Endothelial cell of umbilical vein (primary cell): Measurements from ENCODE around the gene BCAS3. TPM values are rescaled to one million over a fixed set of nuclear protein-coding genes. Genes with fewer than 3 reads are reported as not detected.

ENCODE experiments used
- BruUV-seq: library from RNA; stranded (reverse); fragments of 400-500 nt; replicated peaks from 2 replicates; lab custom pipeline; 2021; lab: Mats Ljungman, UMichigan
- CTCF ChIA-PET: fragments of 300-600, 350-600 bp; sonication (Branson Sonifier 250); formaldehyde crosslinking; loops from one replicate; lab custom pipeline; 2021; ENCODE audit warnings: antibody characterized with exemption, inconsistent platforms; lab: Charles Lee
- POLR2A ChIA-PET: fragments of 300-600, 350-600 bp; sonication (Branson Sonifier 250); formaldehyde crosslinking; loops from one replicate; lab custom pipeline; 2021; ENCODE audit warnings: antibody characterized with exemption, inconsistent platforms; lab: Charles Lee
- DNase-seq: peaks from one replicate; pipeline ENCODE4 v3.0.0-alpha.2; 2011; ENCODE audit warnings: low read depth, low spot score
- FAIRE-seq: peaks from 2 replicates; lab custom pipeline; 2011; peaks lifted over from hg19 to GRCh38; lab: Jason Lieb, UNC
- H2AFZ ChIP-seq: 2 replicates; pipeline ENCODE4 v1.6.0; 2012; ENCODE audit warnings: low read depth, low read length, control low read depth, inconsistent platforms
- H3K27ac ChIP-seq: 2 replicates; pipeline ENCODE4 v1.5.1; 2011; ENCODE audit warnings: low read depth, mild to moderate bottlenecking, control low read depth, low read length, moderate library complexity; ENCODE audit not compliant: insufficient read depth
- H3K27me3 ChIP-seq, 2 experiments: 2 replicates each; pipeline versions ENCODE4 v1.6.0 to v1.6.1; 2011; ENCODE audit warnings: low read length in 2 of 2, mixed read lengths in 1 of 2; ENCODE audit not compliant: control insufficient read depth in 2 of 2, insufficient read depth in 2 of 2
- H3K36me3 ChIP-seq, 2 experiments: 2 replicates in 1 of 2; 3 replicates in 1 of 2; pipeline ENCODE4 v1.5.1; 2011; ENCODE audit warnings: low read length in 2 of 2, mild to moderate bottlenecking in 1 of 2, moderate library complexity in 1 of 2; ENCODE audit not compliant: control insufficient read depth in 2 of 2, insufficient read depth in 2 of 2; ENCODE audit errors: extremely low read depth in 1 of 2
- H3K4me1 ChIP-seq: 3 replicates; pipeline ENCODE4 v1.5.1; 2011; ENCODE audit warnings: mild to moderate bottlenecking, low read length; ENCODE audit not compliant: control insufficient read depth, insufficient read depth; ENCODE audit errors: extremely low read depth
- H3K4me2 ChIP-seq: 2 replicates; pipeline ENCODE4 v1.6.1; 2011; ENCODE audit warnings: low read length, control low read depth, mixed read lengths; ENCODE audit not compliant: insufficient read depth
- H3K4me3 ChIP-seq, 3 experiments: fragments of 200-600 bp in 1 of 3; sonication (generic), shearing (Covaris generic) in 1 of 3; replicated peaks in 1 of 3; 2 replicates each; pipeline ENCODE4 v1.5.1; 2011 to 2016; ENCODE audit warnings: control low read depth in 3 of 3, low read length in 3 of 3, mild to moderate bottlenecking in 2 of 3, inconsistent platforms in 1 of 3, low read depth in 1 of 3, moderate library complexity in 1 of 3; ENCODE audit not compliant: insufficient read depth in 1 of 3
- H3K79me2 ChIP-seq: 2 replicates; pipeline ENCODE4 v1.6.0; 2012; ENCODE audit warnings: low read length, inconsistent platforms; ENCODE audit not compliant: control insufficient read depth, insufficient read depth
- H3K9ac ChIP-seq: replicated peaks from 2 replicates; pipeline ENCODE3; 2011; ENCODE audit warnings: low read length, control low read depth; ENCODE audit not compliant: insufficient read depth; ENCODE audit errors: extremely low read depth
- H3K9me1 ChIP-seq: replicated peaks from 3 replicates; pipeline ENCODE4 v1.6.0; 2011; ENCODE audit warnings: mild to moderate bottlenecking, low read length; ENCODE audit not compliant: control insufficient read depth, insufficient read depth; ENCODE audit errors: extremely low read depth
- H3K9me3 ChIP-seq: replicated peaks from 2 replicates; pipeline ENCODE4 v1.5.1; 2012; ENCODE audit warnings: low read length, inconsistent platforms; ENCODE audit not compliant: control insufficient read depth, insufficient read depth
- H4K20me1 ChIP-seq: replicated peaks from 2 replicates; pipeline ENCODE3; 2011; ENCODE audit warnings: mild to moderate bottlenecking, low read length; ENCODE audit not compliant: control insufficient read depth, insufficient read depth; ENCODE audit errors: extremely low read depth
- EZH2 ChIP-seq: IDR thresholded peaks from 2 replicates; pipeline ENCODE4 v1.6.1; 2012; ENCODE audit warnings: borderline replicate concordance, low read depth, mild to moderate bottlenecking, moderate library complexity, low read length, inconsistent platforms; ENCODE audit not compliant: severe bottlenecking
- FOS ChIP-seq: IDR thresholded peaks from 2 replicates; pipeline ENCODE4 v1.6.1; 2011; ENCODE audit warnings: mild to moderate bottlenecking, low read length, moderate library complexity, borderline replicate concordance; ENCODE audit not compliant: insufficient read depth
- GATA2 ChIP-seq: IDR thresholded peaks from 2 replicates; pipeline ENCODE4 v1.7.0; 2011; ENCODE audit warnings: low read depth, mild to moderate bottlenecking, moderate library complexity, mixed read lengths, low read length; ENCODE audit not compliant: insufficient read length, insufficient read depth
- JUN ChIP-seq: IDR thresholded peaks from 2 replicates; pipeline ENCODE4 v1.6.1; 2011; ENCODE audit warnings: borderline replicate concordance, low read depth; ENCODE audit not compliant: insufficient read length, insufficient read depth
- MYC ChIP-seq: IDR thresholded peaks from one replicate; pipeline ENCODE4 v1.6.1; 2011; ENCODE audit warnings: mild to moderate bottlenecking, low read depth, low read length
- POLR2A ChIP-seq: IDR thresholded peaks from 2 replicates; pipeline ENCODE4 v1.6.1; 2012; ENCODE audit warnings: low read depth, mild to moderate bottlenecking, control low read depth, low read length
- POLR2AphosphoS5 ChIP-seq: IDR thresholded peaks from 2 replicates; pipeline ENCODE4 v1.6.1; 2012; ENCODE audit warnings: low read depth, mild to moderate bottlenecking, control low read depth, low read length, moderate library complexity; ENCODE audit not compliant: insufficient read depth
- dilution Hi-C: fragments of 300-500 bp; cut with MboI; formaldehyde crosslinking; loops from one replicate; pipeline ENCODE4 v1.15.0; 2019; ENCODE audit warnings: low sequenced_read_pairs; ENCODE audit not compliant: extremely low pct_ligation_motif_present
- intact Hi-C: fragments of 100-400 bp; cut with micrococcal nuclease; formaldehyde crosslinking; loops from one replicate; pipeline ENCODE4 v1.10.0; 2022
- polyA plus RNA-seq, 4 experiments: library from polyadenylated mRNA; depleted of rRNA in 3 of 4; stranded (reverse) in 3 of 4; unstranded in 1 of 4; fragments of >200 nt; gene quantifications; 2 replicates each; pipeline versions ENCODE4 v1.2.1 to v1.2.3, GENCODE V29; 2011 to 2012; ENCODE audit warnings: missing spikeins in 1 of 4
- total RNA-seq: library from RNA; stranded (reverse); gene quantifications from 2 replicates; pipeline ENCODE4 v1.2.3, GENCODE V29; 2021
- TF ChIP-seq, protein P1 (sequence below): IDR thresholded peaks from 2 replicates; pipeline ENCODE4 v1.6.1; 2011; ENCODE audit not compliant: insufficient read depth, insufficient read length
- TF ChIP-seq, protein P2 (sequence below), 2 donors: IDR thresholded peaks; 1 replicate in 1 of 2; 2 replicates in 1 of 2; pipeline ENCODE4 v1.5.1; 2011; ENCODE audit warnings: low read length in 2 of 2, mild to moderate bottlenecking in 2 of 2, moderate library complexity in 2 of 2, control low read depth in 1 of 2, inconsistent platforms in 1 of 2, low read depth in 1 of 2; ENCODE audit not compliant: insufficient read depth in 1 of 2; ENCODE audit errors: extremely low read depth in 1 of 2

Gene BCAS3
- total and polyA plus RNA-seq, 2 donors (not counting 3 experiments of a cell fraction or from before 2014, with no cell fraction given) = 8.2 to 16.0 TPM

DNA sequence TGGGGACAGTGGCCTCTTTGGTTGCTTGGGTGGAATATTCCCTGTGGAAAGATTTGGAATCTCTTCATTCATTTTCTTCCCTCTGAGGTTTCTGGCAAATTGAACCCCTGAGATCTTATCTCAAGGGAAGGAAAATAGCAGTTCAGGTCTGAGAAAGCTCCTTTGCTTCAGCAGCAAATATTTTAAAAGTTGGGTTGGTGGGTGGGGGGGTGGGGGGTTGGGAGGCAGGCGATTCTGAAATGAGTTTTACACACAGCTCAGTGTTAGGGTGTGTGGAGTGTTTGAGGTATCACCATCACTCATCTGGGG lies 728.8 kb downstream of the BCAS3 start:
- no peaks in the 10 kb centered on the region for H4K20me1 ChIP-seq
- H3K79me2 ChIP-seq = no peaks in the 10 kb centered on the region
- intact Hi-C loops = no loop called here

More for the DNA sequence above, 728.8 kb downstream of the BCAS3 start:
- no peak overlapping the region for H3K4me2 ChIP-seq
- ChIA-PET POLR2A (no interaction called here), CTCF (interaction anchor here (0.8 to 1.5 kb wide), 3 partner anchors 12 to 168 kb away, joined by 3 read pairs; no protein-coding TSS in a partner anchor)
- H3K4me3 ChIP-seq = no peak overlapping the region
- H3K9ac ChIP-seq = no peak overlapping the region
- peaks cover 81 to 92% of the 10 kb centered on the region in 2 experiments for H3K27me3 ChIP-seq
- no peak overlapping the region for H3K27ac ChIP-seq
- TF ChIP-seq MYC (no peak), POLR2A (no peak), FOS (no peak), POLR2AphosphoS5 (no peak), GATA2 (no peak), JUN (no peak), EZH2 (no peak)
- TF ChIP-seq, protein P1, sequence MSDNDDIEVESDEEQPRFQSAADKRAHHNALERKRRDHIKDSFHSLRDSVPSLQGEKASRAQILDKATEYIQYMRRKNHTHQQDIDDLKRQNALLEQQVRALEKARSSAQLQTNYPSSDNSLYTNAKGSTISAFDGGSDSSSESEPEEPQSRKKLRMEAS = no peak
- TF ChIP-seq, protein P2, sequence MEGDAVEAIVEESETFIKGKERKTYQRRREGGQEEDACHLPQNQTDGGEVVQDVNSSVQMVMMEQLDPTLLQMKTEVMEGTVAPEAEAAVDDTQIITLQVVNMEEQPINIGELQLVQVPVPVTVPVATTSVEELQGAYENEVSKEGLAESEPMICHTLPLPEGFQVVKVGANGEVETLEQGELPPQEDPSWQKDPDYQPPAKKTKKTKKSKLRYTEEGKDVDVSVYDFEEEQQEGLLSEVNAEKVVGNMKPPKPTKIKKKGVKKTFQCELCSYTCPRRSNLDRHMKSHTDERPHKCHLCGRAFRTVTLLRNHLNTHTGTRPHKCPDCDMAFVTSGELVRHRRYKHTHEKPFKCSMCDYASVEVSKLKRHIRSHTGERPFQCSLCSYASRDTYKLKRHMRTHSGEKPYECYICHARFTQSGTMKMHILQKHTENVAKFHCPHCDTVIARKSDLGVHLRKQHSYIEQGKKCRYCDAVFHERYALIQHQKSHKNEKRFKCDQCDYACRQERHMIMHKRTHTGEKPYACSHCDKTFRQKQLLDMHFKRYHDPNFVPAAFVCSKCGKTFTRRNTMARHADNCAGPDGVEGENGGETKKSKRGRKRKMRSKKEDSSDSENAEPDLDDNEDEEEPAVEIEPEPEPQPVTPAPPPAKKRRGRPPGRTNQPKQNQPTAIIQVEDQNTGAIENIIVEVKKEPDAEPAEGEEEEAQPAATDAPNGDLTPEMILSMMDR (IDR thresholded peaks at IDR 0.05; ENCODE audit: extremely low read depth in 1 of 2, insufficient read depth in 1 of 2, low read depth in 1 of 2, low read length in 2 of 2) = no peak
- dilution Hi-C loops = no loop called here
- no peaks in the 10 kb centered on the region for H3K9me3 ChIP-seq
- BruUV-seq = no TSS peak
- H3K9me1 ChIP-seq = no peaks in the 10 kb centered on the region
- FAIRE-seq (no peak), DNase-seq (no peak)
- peaks cover 10% of the 10 kb centered on the region for H3K4me1 ChIP-seq
- no peak overlapping the region for H2AFZ ChIP-seq
- H3K36me3 ChIP-seq = no peaks in the 10 kb centered on the region
